ENCODE measurements around the gene FNDC3B.

DNA sequence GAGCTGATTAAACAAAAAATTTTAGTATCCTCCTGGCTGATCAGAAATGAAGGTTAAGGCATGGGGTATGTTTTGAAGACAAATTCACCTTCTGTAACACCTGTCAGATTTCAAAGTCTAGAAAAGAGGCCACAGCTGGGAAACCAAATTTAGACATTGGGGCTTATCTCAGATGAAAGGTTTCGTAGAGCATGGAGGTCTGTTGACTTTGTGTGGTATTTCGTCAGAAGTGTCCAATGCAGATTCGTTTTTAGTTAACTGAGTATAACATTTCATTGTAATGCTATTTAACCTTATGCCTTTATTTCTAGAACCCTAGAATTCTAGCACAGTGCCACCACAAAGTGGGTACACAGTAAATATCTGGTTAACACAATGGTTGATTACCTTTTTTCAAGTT is 61.7 kb downstream of the FNDC3B start:
- TF ChIP-seq CTCF (IDR thresholded peaks at IDR 0.05 in 2 of 3, conservative IDR thresholded peaks at IDR 0.05 in 1 of 3; ENCODE audit: insufficient read depth in 2 of 3, low read depth in 1 of 3, low read length in 3 of 3) (no peak), FOXJ3 (CRISPR knock-in tag; IDR thresholded peaks at IDR 0.05) (no peak)
